GM19438 (cell line): ENCODE data around the gene DOK5.
A peak's percentile ranks its signal among the peaks of the same experiment; 100 is the strongest.

Source experiments
- ATAC-seq: cut with Tn5 transposase; IDR thresholded peaks from one replicate; pipeline ENCODE4 v1.9.1; 2021; ENCODE audit warnings: low read depth; ENCODE audit not compliant: unreplicated experiment

The DOK5 gene

GRCh38 chr20:54605319-54605718 is 129.9 kb downstream of the DOK5 start:
- no peak for ATAC-seq

GRCh38 chr20:54606380-54606779 is 131.0 kb downstream of the DOK5 start:
- ATAC-seq, result no peak

GRCh38 chr20:54608039-54608745 is 132.8 kb downstream of the DOK5 start:
- ATAC-seq, result no peak

GRCh38 chr20:54608943-54609342 is 133.6 kb downstream of the DOK5 start:
- ATAC-seq, result no peak

- ATAC-seq, result no peak
Observed at GRCh38 chr20:54611708-54612412, 136.5 kb downstream of the DOK5 start.

GRCh38 chr20:54618412-54618811 is 143.0 kb downstream of the DOK5 start:
- no peak for ATAC-seq

- no peak for ATAC-seq
Observed at GRCh38 chr20:54619181-54619580, 143.8 kb downstream of the DOK5 start.

GRCh38 chr20:54619682-54620081 is 144.3 kb downstream of the DOK5 start:
- ATAC-seq, result no peak

- no peak for ATAC-seq
Observed at GRCh38 chr20:54620611-54621010, 145.2 kb downstream of the DOK5 start.

- no peak for ATAC-seq
Observed at GRCh38 chr20:54622333-54623295, 147.2 kb downstream of the DOK5 start.

GRCh38 chr20:54623991-54624569 is 148.7 kb downstream of the DOK5 start:
- ATAC-seq, result no peak

- ATAC-seq, result no peak
Observed at GRCh38 chr20:54624706-54625390, 149.5 kb downstream of the DOK5 start.

- no peak for ATAC-seq
Observed at GRCh38 chr20:54625497-54625896, 150.1 kb downstream of the DOK5 start.

GRCh38 chr20:54626126-54626525 is 150.7 kb downstream of the DOK5 start:
- ATAC-seq, result no peak

GRCh38 chr20:54629632-54630031 is 154.2 kb downstream of the DOK5 start:
- ATAC-seq, result no peak

GRCh38 chr20:54630582-54630981 is 155.2 kb downstream of the DOK5 start:
- no peak for ATAC-seq

GRCh38 chr20:54631059-54631458 is 155.7 kb downstream of the DOK5 start:
- ATAC-seq, result no peak

- ATAC-seq, result peak; percentile 99
Observed at GRCh38 chr20:54633374-54634355, 158.3 kb downstream of the DOK5 start.

- no peak for ATAC-seq
Observed at GRCh38 chr20:54636575-54636974, 161.2 kb downstream of the DOK5 start.
